Mesenchymal stem cell (in vitro differentiated cells and primary cell): ENCODE results near the gene FAM168B.

Experiments
- DNase-seq: peaks from one replicate; pipeline ENCODE4 v3.0.0-alpha.2; 2013
- H2AFZ ChIP-seq: one replicate; pipeline ENCODE4 v1.6.1; 2013; ENCODE audit warnings: low read depth, mild to moderate bottlenecking, control low read depth, inconsistent platforms, low read length, moderate library complexity
- H2AK5ac ChIP-seq: 2 replicates; pipeline ENCODE4 v1.6.1; 2013; ENCODE audit warnings: low read length, moderate library complexity, mild to moderate bottlenecking, inconsistent platforms; ENCODE audit not compliant: severe bottlenecking
- H2BK120ac ChIP-seq: one replicate; pipeline ENCODE4 v1.6.1; 2013; ENCODE audit warnings: low read depth, mild to moderate bottlenecking, inconsistent platforms, low read length, moderate library complexity
- H2BK12ac ChIP-seq, 2 experiments: one replicate each; pipeline ENCODE4 v1.6.1; 2013; ENCODE audit warnings: inconsistent platforms in 2 of 2, low read length in 2 of 2, mild to moderate bottlenecking in 2 of 2, moderate library complexity in 2 of 2, control low read depth in 1 of 2
- H2BK15ac ChIP-seq: one replicate; pipeline ENCODE4 v1.6.1; 2013; ENCODE audit warnings: mild to moderate bottlenecking, low read depth, inconsistent platforms; ENCODE audit not compliant: poor library complexity, severe bottlenecking
- H2BK5ac ChIP-seq: 2 replicates; pipeline ENCODE4 v1.6.1; 2013; ENCODE audit warnings: low read depth, mild to moderate bottlenecking, low read length, control low read depth, inconsistent platforms; ENCODE audit not compliant: poor library complexity, severe bottlenecking
- H3K14ac ChIP-seq, 2 experiments: one replicate each; pipeline ENCODE4 v1.6.1; 2013; ENCODE audit warnings: inconsistent platforms in 2 of 2, low read length in 2 of 2, control low read depth in 1 of 2, mild to moderate bottlenecking in 1 of 2, moderate library complexity in 1 of 2
- H3K18ac ChIP-seq, 2 experiments: one replicate each; pipeline ENCODE4 v1.6.1; 2013; ENCODE audit warnings: inconsistent platforms in 2 of 2, low read length in 2 of 2, control low read depth in 1 of 2, low read depth in 1 of 2, mild to moderate bottlenecking in 1 of 2
- H3K23ac ChIP-seq, 2 experiments: one replicate each; pipeline ENCODE4 v1.6.1; 2013; ENCODE audit warnings: inconsistent platforms in 2 of 2, low read length in 2 of 2, mild to moderate bottlenecking in 2 of 2, moderate library complexity in 2 of 2, control low read depth in 1 of 2
- H3K27ac ChIP-seq: 2 replicates; pipeline ENCODE4 v1.5.1; 2013; ENCODE audit warnings: mild to moderate bottlenecking, moderate library complexity, low read length, control low read depth, inconsistent platforms; ENCODE audit not compliant: poor library complexity, severe bottlenecking
- H3K27me3 ChIP-seq, 2 experiments: 2 replicates each; pipeline versions ENCODE4 v1.6.1 to v1.7.0; 2013; ENCODE audit warnings: low read length in 2 of 2, mild to moderate bottlenecking in 2 of 2, moderate library complexity in 2 of 2, control low read depth in 1 of 2, inconsistent platforms in 1 of 2; ENCODE audit not compliant: control insufficient read depth in 1 of 2, insufficient read depth in 1 of 2
- H3K36me3 ChIP-seq, 2 experiments: 2 replicates each; pipeline versions ENCODE4 v1.6.1 to v1.7.0; 2013; ENCODE audit warnings: low read length in 2 of 2, control low read depth in 1 of 2, inconsistent platforms in 1 of 2, low read depth in 1 of 2, mild to moderate bottlenecking in 1 of 2; ENCODE audit not compliant: insufficient read depth in 2 of 2, control insufficient read depth in 1 of 2
- H3K4ac ChIP-seq, 2 experiments: one replicate each; pipeline ENCODE4 v1.6.1; 2013; ENCODE audit warnings: inconsistent platforms in 2 of 2, low read length in 2 of 2, mild to moderate bottlenecking in 2 of 2, moderate library complexity in 2 of 2, control low read depth in 1 of 2, low read depth in 1 of 2
- H3K4me1 ChIP-seq: 2 replicates; pipeline ENCODE4 v1.6.1; 2013; ENCODE audit warnings: low read depth, low read length, control low read depth; ENCODE audit not compliant: control insufficient read depth, insufficient read depth
- H3K4me2 ChIP-seq: 2 replicates; pipeline ENCODE4 v1.6.1; 2013; ENCODE audit warnings: low read length, mild to moderate bottlenecking, inconsistent platforms; ENCODE audit not compliant: poor library complexity, severe bottlenecking
- H3K4me3 ChIP-seq, 2 experiments: 2 replicates each; pipeline versions ENCODE4 v1.5.1 to v1.7.0; 2013; ENCODE audit warnings: low read length in 2 of 2, mild to moderate bottlenecking in 2 of 2, control low read depth in 1 of 2, low read depth in 1 of 2; ENCODE audit not compliant: insufficient read depth in 1 of 2
- H3K79me1 ChIP-seq: replicated peaks from 2 replicates; pipeline ENCODE4 v1.6.1; 2013; ENCODE audit warnings: mild to moderate bottlenecking, control low read depth, low read length, inconsistent platforms; ENCODE audit not compliant: poor library complexity, severe bottlenecking
- H3K9ac ChIP-seq: 2 replicates; pipeline ENCODE4 v1.7.0; 2013; ENCODE audit warnings: mild to moderate bottlenecking, low read length, moderate library complexity
- H3K9me3 ChIP-seq: 2 replicates; pipeline ENCODE4 v1.7.0; 2013; ENCODE audit warnings: mild to moderate bottlenecking, low read length; ENCODE audit not compliant: control insufficient read depth
- H4K8ac ChIP-seq: one replicate; pipeline ENCODE4 v1.6.1; 2013; ENCODE audit warnings: inconsistent platforms, mild to moderate bottlenecking, low read length, moderate library complexity
- H4K91ac ChIP-seq: one replicate; pipeline ENCODE4 v1.6.1; 2013; ENCODE audit warnings: mild to moderate bottlenecking, low read length, inconsistent platforms
- WGBS: methylation state at CpG from one replicate; pipeline ENCODE4 v1.1.7; 2013; ENCODE audit warnings: mixed read lengths; 5-methylcytosine and 5-hydroxymethylcytosine counted together

The FAM168B gene

GRCh38 chr2:131125195-131125757 is 32.0 kb upstream of the FAM168B start:
- Histone ChIP-seq H2AFZ (no peak overlapping the region), H3K23ac (no peak overlapping the region), H3K4me3 (no peak overlapping the region), H3K36me3 (peaks cover 42 to 73% of the 10 kb centered on the region in 2 experiments), H3K9me3 (no peaks in the 10 kb centered on the region), H3K4me2 (no peak overlapping the region), H2BK15ac (no peak overlapping the region), H4K91ac (no peak overlapping the region), H3K14ac (no peak overlapping the region), H3K9ac (no peak overlapping the region), H3K27ac (no peak overlapping the region), H3K4me1 (no peaks in the 10 kb centered on the region), H3K4ac (no peak overlapping the region), H2BK12ac (no peak overlapping the region), H2AK5ac (no peak overlapping the region), H3K18ac (no peak overlapping the region), H2BK5ac (no peak overlapping the region), H2BK120ac (no peak overlapping the region), H3K79me1 (peaks cover 41% of the 10 kb centered on the region), H4K8ac (no peak overlapping the region), H3K27me3 (no peaks in the 10 kb centered on the region)
- WGBS: 98% methylated on average over 7 of the region's 7 CpGs
- no peak for DNase-seq

- Histone ChIP-seq H3K36me3 (peaks cover 35 to 54% of the 10 kb centered on the region in 2 experiments), H3K9ac (no peak overlapping the region), H3K9me3 (no peaks in the 10 kb centered on the region), H2BK5ac (no peak overlapping the region), H3K14ac (no peak overlapping the region), H2BK120ac (no peak overlapping the region), H3K4me1 (peaks cover 2% of the 10 kb centered on the region), H3K4me2 (no peak overlapping the region), H3K23ac (no peak overlapping the region), H3K4ac (no peak overlapping the region), H3K79me1 (peaks cover 38% of the 10 kb centered on the region), H3K27ac (no peak overlapping the region), H4K8ac (no peak overlapping the region), H3K27me3 (no peaks in the 10 kb centered on the region), H2BK12ac (no peak overlapping the region), H2AFZ (no peak overlapping the region), H2BK15ac (no peak overlapping the region), H2AK5ac (no peak overlapping the region), H3K18ac (no peak overlapping the region), H4K91ac (no peak overlapping the region), H3K4me3 (no peak overlapping the region)
- DNase-seq: no peak
- 100% methylated on average over 3 of the region's 3 CpGs for WGBS
These were observed 29.9 kb upstream of the FAM168B start for GRCh38 chr2:131123192-131123591.

GRCh38 chr2:131122496-131122895 is 29.2 kb upstream of the FAM168B start:
- Histone ChIP-seq H4K8ac (no peak overlapping the region), H2BK5ac (no peak overlapping the region), H3K36me3 (peaks cover 31 to 47% of the 10 kb centered on the region in 2 experiments), H3K27ac (no peak overlapping the region), H2AFZ (no peak overlapping the region), H3K4me2 (no peak overlapping the region), H3K79me1 (peaks cover 38% of the 10 kb centered on the region), H3K9ac (no peak overlapping the region), H3K4me3 (no peak overlapping the region), H3K14ac (no peak overlapping the region), H3K23ac (no peak overlapping the region), H3K27me3 (no peaks in the 10 kb centered on the region), H3K18ac (no peak overlapping the region), H4K91ac (no peak overlapping the region), H3K4ac (no peak overlapping the region), H3K4me1 (peaks cover 2% of the 10 kb centered on the region), H2BK120ac (no peak overlapping the region), H2AK5ac (no peak overlapping the region), H2BK15ac (no peak overlapping the region), H2BK12ac (no peak overlapping the region), H3K9me3 (no peaks in the 10 kb centered on the region)
- no peak for DNase-seq
- 94% methylated on average over 4 of the region's 4 CpGs for WGBS

GRCh38 chr2:131121464-131121863 is 28.2 kb upstream of the FAM168B start:
- no peak overlapping the region for H2BK12ac ChIP-seq
- DNase-seq: peak; percentile 13
- H4K8ac ChIP-seq: no peak overlapping the region
- WGBS: 98% methylated on average over 4 of the region's 4 CpGs
- H3K9ac ChIP-seq: no peak overlapping the region
- H3K27me3 ChIP-seq: no peaks in the 10 kb centered on the region
- H3K4ac ChIP-seq: no peak overlapping the region
- H3K4me3 ChIP-seq: no peak overlapping the region
- peaks cover 2% of the 10 kb centered on the region for H3K4me1 ChIP-seq
- H3K14ac ChIP-seq: no peak overlapping the region
- H3K36me3 ChIP-seq: peaks cover 33 to 39% of the 10 kb centered on the region in 2 experiments
- no peak overlapping the region for H3K18ac ChIP-seq
- no peak overlapping the region for H2AFZ ChIP-seq
- no peak overlapping the region for H2AK5ac ChIP-seq
- H3K23ac ChIP-seq: no peak overlapping the region
- no peak overlapping the region for H3K4me2 ChIP-seq
- no peak overlapping the region for H3K27ac ChIP-seq
- peaks cover 40% of the 10 kb centered on the region for H3K79me1 ChIP-seq
- H4K91ac ChIP-seq: no peak overlapping the region
- no peak overlapping the region for H2BK120ac ChIP-seq
- H2BK15ac ChIP-seq: no peak overlapping the region
- no peaks in the 10 kb centered on the region for H3K9me3 ChIP-seq
- no peak overlapping the region for H2BK5ac ChIP-seq
